Gastrocnemius medialis (tissue), 4 donors: ENCODE data around the gene EPB41.

Experiments used
- POLR2A ChIP-seq, 2 donors: fragments of 450-650 bp; IDR thresholded peaks; one replicate each; pipeline ENCODE4 v1.6.1; 2017; ENCODE audit warnings: antibody characterized with exemption in 2 of 2, mild to moderate bottlenecking in 2 of 2, moderate library complexity in 2 of 2
- TF ChIP-seq, protein P1 (sequence below), 5 experiments: fragments of 450-650 bp in 3 of 5; fragments of 200-600 bp in 2 of 5; sonication (generic) in 2 of 5; IDR thresholded peaks in 4 of 5; conservative IDR thresholded peaks in 1 of 5; 1 replicate in 4 of 5; 2 replicates in 1 of 5; pipeline ENCODE4 v1.5.1; 2016 to 2019; ENCODE audit warnings: antibody characterized with exemption in 5 of 5, mild to moderate bottlenecking in 3 of 5, moderate library complexity in 3 of 5

DNA sequence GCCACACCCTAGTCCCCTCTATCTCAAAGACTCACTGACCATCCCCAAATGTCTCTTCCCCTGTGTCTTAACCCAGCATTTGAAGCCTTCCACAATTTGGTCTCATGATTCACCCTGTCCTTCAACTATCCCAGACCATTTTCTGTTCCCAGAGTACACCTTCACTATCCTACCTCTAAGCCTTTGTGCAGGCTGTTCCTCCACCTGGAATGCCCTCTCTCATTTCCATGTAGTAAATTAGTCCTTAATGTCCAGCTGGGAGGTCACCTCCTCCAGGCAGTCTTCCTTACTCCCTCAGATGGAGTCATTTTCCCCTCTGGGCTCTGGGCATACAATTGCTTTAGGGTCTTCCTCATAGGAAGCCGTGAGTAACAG is 31.1 kb upstream of the EPB41 start:
- TF ChIP-seq, protein P1, sequence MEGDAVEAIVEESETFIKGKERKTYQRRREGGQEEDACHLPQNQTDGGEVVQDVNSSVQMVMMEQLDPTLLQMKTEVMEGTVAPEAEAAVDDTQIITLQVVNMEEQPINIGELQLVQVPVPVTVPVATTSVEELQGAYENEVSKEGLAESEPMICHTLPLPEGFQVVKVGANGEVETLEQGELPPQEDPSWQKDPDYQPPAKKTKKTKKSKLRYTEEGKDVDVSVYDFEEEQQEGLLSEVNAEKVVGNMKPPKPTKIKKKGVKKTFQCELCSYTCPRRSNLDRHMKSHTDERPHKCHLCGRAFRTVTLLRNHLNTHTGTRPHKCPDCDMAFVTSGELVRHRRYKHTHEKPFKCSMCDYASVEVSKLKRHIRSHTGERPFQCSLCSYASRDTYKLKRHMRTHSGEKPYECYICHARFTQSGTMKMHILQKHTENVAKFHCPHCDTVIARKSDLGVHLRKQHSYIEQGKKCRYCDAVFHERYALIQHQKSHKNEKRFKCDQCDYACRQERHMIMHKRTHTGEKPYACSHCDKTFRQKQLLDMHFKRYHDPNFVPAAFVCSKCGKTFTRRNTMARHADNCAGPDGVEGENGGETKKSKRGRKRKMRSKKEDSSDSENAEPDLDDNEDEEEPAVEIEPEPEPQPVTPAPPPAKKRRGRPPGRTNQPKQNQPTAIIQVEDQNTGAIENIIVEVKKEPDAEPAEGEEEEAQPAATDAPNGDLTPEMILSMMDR (IDR thresholded peaks at IDR 0.05 in 4 of 5, conservative IDR thresholded peaks at IDR 0.05 in 1 of 5), result no peak
- no peak for TF ChIP-seq POLR2A (IDR thresholded peaks at IDR 0.05)
